HUES48 (cell line): ENCODE data around the gene MIPOL1.
A peak's percentile ranks its signal among the peaks of the same experiment; 100 is the strongest.
"Not testable (repeated sequence)": the region's sequence is repeated elsewhere in the genome, so short reads cannot be mapped to it uniquely, and the experiment has no call there.

ENCODE experiments used
- H3K27ac ChIP-seq: one replicate; pipeline ENCODE4 v1.7.0; 2013; ENCODE audit warnings: low read depth, low read length, inconsistent platforms
- H3K27me3 ChIP-seq: 2 replicates; pipeline ENCODE4 v1.6.1; 2013; ENCODE audit warnings: mild to moderate bottlenecking, low read length; ENCODE audit not compliant: control insufficient read depth, insufficient read depth
- H3K36me3 ChIP-seq: 2 replicates; pipeline ENCODE4 v1.6.1; 2013; ENCODE audit warnings: low read length; ENCODE audit not compliant: control insufficient read depth, insufficient read depth
- H3K4me1 ChIP-seq: 2 replicates; pipeline ENCODE4 v1.6.1; 2013; ENCODE audit warnings: mild to moderate bottlenecking, low read length; ENCODE audit not compliant: control insufficient read depth, insufficient read depth
- H3K4me3 ChIP-seq: 2 replicates; pipeline ENCODE4 v1.5.1; 2013; ENCODE audit warnings: mild to moderate bottlenecking, low read depth, low read length
- H3K9ac ChIP-seq: 2 replicates; pipeline ENCODE4 v1.6.1; 2013; ENCODE audit warnings: mild to moderate bottlenecking, low read depth, low read length, moderate library complexity
- H3K9me3 ChIP-seq: 2 replicates; pipeline ENCODE4 v1.6.1; 2013; ENCODE audit warnings: low read length; ENCODE audit not compliant: control insufficient read depth, insufficient read depth

Gene MIPOL1

DNA sequence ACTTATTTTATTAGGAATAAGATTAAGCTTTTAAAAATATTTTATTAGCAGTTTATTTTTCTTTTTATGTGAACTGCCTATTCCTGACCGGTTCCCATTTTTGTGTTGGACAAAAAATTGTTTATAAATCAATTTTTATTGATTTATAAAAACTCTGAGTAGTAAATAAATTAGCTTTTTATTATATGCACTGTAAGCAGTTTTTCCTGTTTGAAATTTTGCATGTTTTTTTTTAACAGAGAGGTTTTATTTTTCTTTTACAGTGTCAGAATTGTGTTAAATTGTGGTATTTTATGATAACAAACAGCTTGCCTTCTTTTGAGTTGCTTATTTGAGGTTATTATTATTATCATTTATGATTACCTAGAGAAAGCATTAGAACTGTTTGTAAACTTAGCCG lies 329.3 kb downstream of the MIPOL1 start:
- H3K36me3 ChIP-seq = no peaks in the 10 kb centered on the region
- no peak overlapping the region for H3K9ac ChIP-seq
- no peaks in the 10 kb centered on the region for H3K9me3 ChIP-seq
- H3K4me3 ChIP-seq = no peak overlapping the region
- H3K27me3 ChIP-seq = no peaks in the 10 kb centered on the region
- no peaks in the 10 kb centered on the region for H3K4me1 ChIP-seq
- H3K27ac ChIP-seq = no peak overlapping the region

DNA sequence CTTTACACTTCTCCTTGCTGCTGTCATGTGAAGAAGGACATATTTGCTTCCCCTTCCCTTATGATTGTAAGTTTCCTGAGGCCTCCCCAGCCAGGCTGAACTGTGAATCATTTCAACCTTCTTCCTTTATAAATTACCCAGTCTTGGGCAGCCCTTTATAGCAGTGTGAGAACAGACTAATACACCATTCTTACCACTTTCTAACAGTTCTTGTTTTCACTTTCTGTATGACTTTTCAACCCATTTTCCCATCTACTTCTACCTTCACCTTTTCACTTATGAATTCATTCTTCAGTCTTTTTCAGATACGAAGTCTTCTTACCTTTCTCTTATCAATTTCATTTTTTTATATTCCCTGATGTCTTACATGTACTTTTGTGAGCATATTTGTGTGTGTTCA lies 342.3 kb downstream of the MIPOL1 start:
- Histone ChIP-seq H3K4me3 (no peak overlapping the region), H3K27me3 (no peaks in the 10 kb centered on the region), H3K4me1 (no peaks in the 10 kb centered on the region), H3K9ac (no peak overlapping the region), H3K27ac (no peak overlapping the region), H3K9me3 (no peaks in the 10 kb centered on the region), H3K36me3 (no peaks in the 10 kb centered on the region)

DNA sequence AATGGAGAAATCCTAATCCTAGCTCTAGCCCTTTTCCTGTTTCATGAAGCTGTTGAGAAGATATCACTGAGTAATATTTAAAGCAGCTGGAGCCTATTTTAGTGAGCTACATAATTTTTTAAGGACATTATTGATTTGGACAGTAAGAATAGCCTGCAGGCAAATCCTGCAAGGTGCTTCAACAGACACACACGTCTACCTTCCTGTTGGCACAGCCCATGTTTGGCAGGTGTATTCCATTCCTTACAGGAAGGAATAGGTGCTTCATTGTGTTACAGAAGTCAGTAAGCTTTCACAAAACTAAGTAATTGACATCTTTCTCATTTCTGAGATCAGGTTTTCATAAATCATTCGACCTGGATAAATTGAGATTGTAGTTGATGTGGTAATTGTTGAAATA lies 346.7 kb downstream of the MIPOL1 start:
- H3K9me3 ChIP-seq = no peaks in the 10 kb centered on the region
- H3K4me3 ChIP-seq = no peak overlapping the region
- H3K9ac ChIP-seq = no peak overlapping the region
- H3K27ac ChIP-seq = no peak overlapping the region
- no peaks in the 10 kb centered on the region for H3K36me3 ChIP-seq
- H3K4me1 ChIP-seq = no peaks in the 10 kb centered on the region
- H3K27me3 ChIP-seq = no peaks in the 10 kb centered on the region

DNA sequence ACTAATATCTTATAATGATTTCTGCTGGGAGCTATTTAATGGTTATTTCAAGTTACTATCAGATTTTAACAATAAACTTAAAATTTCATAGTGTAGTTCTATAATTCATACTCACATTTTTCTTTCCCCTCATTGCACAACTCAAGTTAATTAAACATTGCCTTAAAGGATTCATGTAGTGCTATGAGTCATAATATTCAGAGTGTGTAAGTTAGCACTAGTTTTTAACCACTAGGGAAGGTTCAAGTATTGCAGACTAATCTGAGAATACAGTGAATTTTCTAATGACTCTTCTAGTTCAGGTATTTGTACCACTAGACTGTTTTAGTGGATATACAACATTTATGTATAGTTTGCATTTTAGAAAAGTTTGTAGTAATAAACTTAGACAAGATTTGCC lies 347.4 kb downstream of the MIPOL1 start:
- Histone ChIP-seq H3K36me3 (no peaks in the 10 kb centered on the region), H3K9me3 (no peaks in the 10 kb centered on the region), H3K4me1 (no peaks in the 10 kb centered on the region), H3K27me3 (no peaks in the 10 kb centered on the region), H3K9ac (no peak overlapping the region), H3K27ac (no peak overlapping the region), H3K4me3 (no peak overlapping the region)

DNA sequence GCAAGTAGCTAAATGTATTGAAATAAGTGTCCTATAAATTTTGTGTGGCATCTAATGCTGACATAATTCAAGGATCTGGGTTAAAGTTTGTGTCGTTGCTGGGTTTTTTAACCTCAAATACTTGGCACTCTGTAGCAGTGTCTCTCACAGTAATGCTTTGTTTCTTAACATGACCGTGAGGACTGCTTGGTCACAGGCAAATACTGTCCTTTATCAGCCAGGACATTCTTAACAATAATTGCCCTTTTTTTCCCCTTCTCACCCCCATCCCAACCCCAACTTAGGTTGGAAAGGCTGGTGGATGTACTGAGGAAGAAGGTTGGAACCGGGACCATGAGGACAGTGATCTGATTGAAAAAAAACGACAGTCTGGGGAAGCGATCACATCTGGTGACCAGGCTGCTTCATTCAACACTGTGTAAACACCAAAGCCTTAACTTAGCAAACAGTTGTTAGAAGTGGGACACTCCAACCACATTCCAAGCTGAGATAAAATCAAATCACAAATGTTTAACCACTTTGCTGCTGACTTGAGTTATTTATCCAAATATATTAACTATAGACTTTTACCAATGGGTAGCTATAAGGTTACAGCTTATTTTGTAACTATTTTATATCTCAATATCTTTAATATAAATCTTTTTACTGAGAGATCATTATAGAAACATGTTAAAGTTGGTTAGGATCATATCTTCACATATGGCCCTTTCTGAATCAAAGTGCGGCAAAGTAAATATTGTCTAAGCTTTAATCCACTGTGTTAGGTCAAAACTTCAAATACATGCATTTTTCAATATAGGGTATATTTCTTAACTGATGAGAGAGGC lies 349.1 kb downstream of the MIPOL1 start:
- H3K27ac ChIP-seq = peak overlapping the region; percentile 32
- H3K9me3 ChIP-seq = no peaks in the 10 kb centered on the region
- no peaks in the 10 kb centered on the region for H3K4me1 ChIP-seq
- H3K4me3 ChIP-seq = no peak overlapping the region
- no peak overlapping the region for H3K9ac ChIP-seq
- no peaks in the 10 kb centered on the region for H3K27me3 ChIP-seq
- no peaks in the 10 kb centered on the region for H3K36me3 ChIP-seq

DNA sequence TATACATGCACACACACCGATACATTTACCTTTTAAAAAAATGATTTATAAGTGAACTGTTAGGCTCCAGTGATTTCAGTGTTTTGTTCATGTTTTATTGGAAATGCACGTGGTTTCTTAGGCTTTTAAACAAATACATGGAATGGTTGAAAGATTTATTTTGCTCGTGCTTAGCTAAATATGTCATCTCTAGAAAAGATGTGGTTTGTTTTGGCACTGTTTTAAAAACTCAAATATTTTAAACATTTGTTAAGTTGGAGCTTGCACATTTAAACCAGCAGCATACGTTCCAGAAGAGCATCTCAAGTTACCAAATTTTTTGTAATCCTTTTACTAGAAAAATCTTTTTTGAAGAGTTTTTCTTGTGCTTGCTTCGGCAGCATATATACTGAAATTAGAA lies 352.8 kb downstream of the MIPOL1 start:
- Histone ChIP-seq H3K27me3 (no peaks in the 10 kb centered on the region), H3K27ac (no peak overlapping the region), H3K9me3 (no peaks in the 10 kb centered on the region), H3K9ac (no peak overlapping the region), H3K4me1 (no peaks in the 10 kb centered on the region), H3K4me3 (no peak overlapping the region), H3K36me3 (no peaks in the 10 kb centered on the region)

DNA sequence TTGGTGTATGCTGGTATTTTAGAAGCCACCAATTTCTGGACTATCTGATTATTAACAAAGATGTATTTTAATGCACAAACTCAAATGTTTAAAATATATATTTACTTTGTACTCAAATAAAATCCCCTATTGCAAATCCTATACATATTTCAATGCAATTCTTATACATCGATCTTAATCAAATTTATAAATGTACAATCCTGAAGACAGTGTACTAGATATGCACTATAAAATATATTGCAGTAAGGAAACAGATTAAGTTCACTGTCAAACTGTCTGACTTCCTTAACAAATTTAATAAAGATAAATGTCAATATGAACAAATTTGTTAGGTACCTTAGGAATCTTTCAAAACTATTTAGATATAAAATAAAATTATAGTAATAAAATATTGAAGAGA lies 353.4 kb downstream of the MIPOL1 start:
- H3K9me3 ChIP-seq = no peaks in the 10 kb centered on the region
- no peaks in the 10 kb centered on the region for H3K4me1 ChIP-seq
- H3K27ac ChIP-seq = no peak overlapping the region
- no peak overlapping the region for H3K4me3 ChIP-seq
- H3K36me3 ChIP-seq = no peaks in the 10 kb centered on the region
- H3K27me3 ChIP-seq = no peaks in the 10 kb centered on the region
- H3K9ac ChIP-seq = no peak overlapping the region

DNA sequence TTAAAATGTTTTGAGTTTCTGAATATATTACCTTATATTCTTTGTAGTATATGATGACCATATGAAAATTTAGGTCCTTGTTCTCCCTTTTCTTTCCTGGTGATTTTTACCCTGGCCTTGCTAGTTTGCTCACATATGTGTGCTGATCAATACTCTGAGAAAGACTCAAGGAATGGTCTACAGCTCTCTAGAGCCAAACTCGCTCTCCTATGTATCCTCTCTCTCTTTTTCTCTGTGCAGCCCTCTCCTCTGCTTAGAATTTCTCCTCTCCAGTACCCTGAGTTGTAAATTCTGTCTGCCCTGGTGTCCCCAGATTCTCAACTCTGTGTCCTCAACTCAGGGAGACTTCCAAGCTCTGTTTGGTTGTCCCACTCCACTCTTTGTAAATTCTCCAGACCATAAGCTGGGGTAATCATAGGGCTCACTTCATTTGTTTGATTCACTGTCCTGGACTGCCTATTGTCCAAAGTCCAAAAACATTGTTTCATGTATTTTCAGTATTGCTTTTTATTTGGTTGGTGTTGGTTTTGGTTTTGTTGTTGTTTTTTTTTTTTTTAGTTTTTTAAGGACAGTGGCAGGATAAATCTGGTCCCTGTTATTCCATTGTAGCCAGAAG lies 356.3 kb downstream of the MIPOL1 start:
- Histone ChIP-seq H3K4me1 (peaks cover under 1% of the 10 kb centered on the region; the same call in 1 of the 2 replicates), H3K27ac (no peak overlapping the region), H3K9ac (no peak overlapping the region), H3K36me3 (no peaks in the 10 kb centered on the region), H3K4me3 (no peak overlapping the region), H3K9me3 (no peaks in the 10 kb centered on the region; the same call in 1 of the 2 replicates), H3K27me3 (no peaks in the 10 kb centered on the region)

DNA sequence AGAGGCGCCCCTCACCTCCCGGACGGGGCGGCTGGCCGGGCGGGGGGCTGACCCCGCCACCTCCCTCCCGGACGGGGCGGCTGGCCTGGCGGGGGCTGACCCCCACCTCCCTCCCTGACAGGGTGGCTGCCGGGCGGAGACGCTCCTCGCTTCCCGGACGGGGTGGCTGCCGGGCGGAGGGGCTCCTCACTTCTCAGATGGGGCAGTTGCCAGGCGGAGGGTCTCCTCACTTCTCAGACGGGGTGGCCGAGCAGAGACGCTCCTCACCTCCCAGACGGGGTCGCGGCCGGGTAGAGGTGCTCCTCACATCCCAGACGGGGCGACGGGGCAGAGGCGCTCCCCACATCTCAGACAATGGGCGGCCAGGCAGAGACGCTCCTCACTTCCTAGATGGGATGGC lies 357.9 kb downstream of the MIPOL1 start:
- H3K27me3 ChIP-seq, H3K27ac ChIP-seq, H3K9ac ChIP-seq, H3K4me3 ChIP-seq, H3K9me3 ChIP-seq, H3K36me3 ChIP-seq, H3K4me1 ChIP-seq: not testable (repeated sequence)

DNA sequence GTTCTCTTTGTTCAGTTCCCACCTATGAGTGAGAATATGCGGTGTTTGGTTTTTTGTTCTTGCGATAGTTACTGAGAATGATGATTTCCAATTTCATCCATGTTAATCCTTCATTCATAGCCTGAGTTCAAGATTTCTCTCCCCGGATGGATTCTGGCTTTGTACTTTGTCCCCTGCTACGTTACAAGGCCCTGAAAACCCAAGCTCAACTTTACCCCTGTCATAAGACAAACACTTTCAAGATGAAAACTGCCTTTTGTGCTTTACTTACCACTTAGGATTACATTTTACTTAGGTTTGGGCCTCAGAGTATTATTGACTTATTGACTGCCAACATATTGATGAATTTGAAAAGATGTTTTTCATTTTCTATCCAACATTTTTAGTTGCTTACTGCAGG lies 361.0 kb downstream of the MIPOL1 start:
- Histone ChIP-seq H3K36me3 (no peaks in the 10 kb centered on the region), H3K27me3 (no peaks in the 10 kb centered on the region), H3K9ac (no peak overlapping the region), H3K9me3 (no peaks in the 10 kb centered on the region; the same call in 1 of the 2 replicates), H3K27ac (no peak overlapping the region), H3K4me1 (peaks cover 3% of the 10 kb centered on the region; the same call in 1 of the 2 replicates), H3K4me3 (no peak overlapping the region)

DNA sequence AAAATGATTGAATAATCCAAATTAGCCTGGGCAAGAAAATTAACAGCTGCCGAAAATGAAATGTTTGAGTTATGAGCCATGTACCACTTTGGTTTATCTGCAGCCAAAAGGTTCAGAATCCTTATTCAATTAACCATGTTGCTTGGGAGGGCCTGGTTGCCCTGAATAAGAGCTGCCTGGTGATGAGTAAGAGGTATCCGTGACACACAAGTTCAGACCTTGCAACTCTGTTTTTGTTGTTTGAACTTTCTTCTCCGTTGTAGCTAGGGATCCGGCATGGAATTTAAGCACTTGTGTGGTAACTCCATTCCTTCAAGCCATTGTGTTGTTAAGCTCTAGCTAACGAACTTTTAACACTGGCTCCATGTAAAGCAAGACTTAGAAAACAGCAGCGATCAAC lies 361.6 kb downstream of the MIPOL1 start:
- Histone ChIP-seq H3K27me3 (no peaks in the 10 kb centered on the region), H3K9me3 (no peaks in the 10 kb centered on the region; the same call in 1 of the 2 replicates), H3K27ac (no peak overlapping the region), H3K9ac (no peak overlapping the region), H3K4me3 (no peak overlapping the region), H3K4me1 (peaks cover 3% of the 10 kb centered on the region; the same call in 1 of the 2 replicates), H3K36me3 (no peaks in the 10 kb centered on the region)
